Measurements from ENCODE around the gene SETBP1. TPM values are rescaled to one million over a fixed set of nuclear protein-coding genes. Genes with fewer than 3 reads are reported as not detected.

Gene SETBP1
- polyA plus RNA-seq, 3 donors from 2014 or later = 1.2 to 4.3 TPM; not detected in 1

GRCh38 chr18:44659771-44660170, 20.9 kb upstream of the SETBP1 start:
- H3K4me1 Mint-ChIP-seq = peaks cover 0 to 11% of the 10 kb centered on the region in 2 donors
- no peak for DNase-seq
- H3K36me3 Mint-ChIP-seq = no peaks in the 10 kb centered on the region
- H3K27me3 Mint-ChIP-seq (ENCODE audit: low read depth in 3 of 3) = peaks cover 0 to 6% (median 0%) of the 10 kb centered on the region in 3 donors
- H3K9me3 Mint-ChIP-seq = peaks cover 0 to 1% (median 0%) of the 10 kb centered on the region in 6 donors
- no peak overlapping the region for H3K4me3 Mint-ChIP-seq
- H3K27ac Mint-ChIP-seq = no peak overlapping the region

- H3K4me3 Mint-ChIP-seq = no peak overlapping the region
- H3K9me3 Mint-ChIP-seq = no peaks in the 10 kb centered on the region
- no peak overlapping the region for H3K27ac Mint-ChIP-seq
- no peaks in the 10 kb centered on the region for H3K4me1 Mint-ChIP-seq
- no peak for DNase-seq
- H3K27me3 Mint-ChIP-seq (ENCODE audit: low read depth in 3 of 3) = peaks cover 1 to 4% (median 2%) of the 10 kb centered on the region in 3 donors
- peaks cover 0 to 5% (median 3%) of the 10 kb centered on the region in 3 donors for H3K36me3 Mint-ChIP-seq
These were observed 12.3 kb upstream of the SETBP1 start for GRCh38 chr18:44668270-44668975.

GRCh38 chr18:44671914-44672313, 8.8 kb upstream of the SETBP1 start:
- Mint-ChIP-seq H3K27ac (no peak overlapping the region), H3K27me3 (ENCODE audit: low read depth in 3 of 3) (peaks cover 2 to 4% (median 3%) of the 10 kb centered on the region in 3 donors), H3K9me3 (no peaks in the 10 kb centered on the region), H3K36me3 (peaks cover 0 to 5% (median 3%) of the 10 kb centered on the region in 3 donors), H3K4me1 (no peaks in the 10 kb centered on the region), H3K4me3 (no peak overlapping the region)
- no peak for DNase-seq

GRCh38 chr18:44672506-44672905, 8.2 kb upstream of the SETBP1 start:
- H3K9me3 Mint-ChIP-seq = no peaks in the 10 kb centered on the region
- H3K27me3 Mint-ChIP-seq (ENCODE audit: low read depth in 3 of 3) = peaks cover under 1 to 3% (median 2%) of the 10 kb centered on the region in 3 donors
- H3K4me3 Mint-ChIP-seq = no peak overlapping the region
- H3K36me3 Mint-ChIP-seq = peaks cover 0 to 5% (median 3%) of the 10 kb centered on the region in 3 donors
- no peak overlapping the region for H3K27ac Mint-ChIP-seq
- H3K4me1 Mint-ChIP-seq = peaks cover 0 to 3% of the 10 kb centered on the region in 2 donors
- DNase-seq = no peak

- Mint-ChIP-seq H3K27ac (no peak overlapping the region), H3K27me3 (ENCODE audit: low read depth in 3 of 3) (peaks cover 0 to 3% (median 2%) of the 10 kb centered on the region in 3 donors), H3K4me1 (peaks cover 5 to 11% of the 10 kb centered on the region in 2 donors), H3K4me3 (no peak overlapping the region), H3K36me3 (peaks cover 0 to 5% (median 3%) of the 10 kb centered on the region in 3 donors), H3K9me3 (no peaks in the 10 kb centered on the region)
- DNase-seq = no peak
These were observed 7.3 kb upstream of the SETBP1 start for GRCh38 chr18:44673256-44673880.

GRCh38 chr18:44677933-44678332, 2.8 kb upstream of the SETBP1 start:
- H3K27me3 Mint-ChIP-seq (ENCODE audit: low read depth in 3 of 3) = peaks cover 2 to 9% (median 2%) of the 10 kb centered on the region in 3 donors
- peak overlapping the region in 2 of 5 donors; percentile 84 to 96 for H3K4me3 Mint-ChIP-seq
- peak overlapping the region in 1 of 6 donors; percentile 7 for H3K27ac Mint-ChIP-seq
- H3K4me1 Mint-ChIP-seq = peaks cover 9 to 17% of the 10 kb centered on the region in 2 donors
- no peaks in the 10 kb centered on the region for H3K36me3 Mint-ChIP-seq
- no peak for DNase-seq
- H3K9me3 Mint-ChIP-seq = no peaks in the 10 kb centered on the region

- Mint-ChIP-seq H3K27me3 (ENCODE audit: low read depth in 3 of 3) (peaks cover 2 to 9% (median 2%) of the 10 kb centered on the region in 3 donors), H3K9me3 (no peaks in the 10 kb centered on the region), H3K27ac (peak overlapping the region; percentile 48 to 73 (median 60)), H3K4me3 (peak overlapping the region in 2 of 5 donors; percentile 84 to 96), H3K36me3 (no peaks in the 10 kb centered on the region), H3K4me1 (peaks cover 9 to 17% of the 10 kb centered on the region in 2 donors)
- DNase-seq = no peak
These were observed 2.0 kb upstream of the SETBP1 start for GRCh38 chr18:44678725-44679055.

GRCh38 chr18:44679056-44679913, 1.4 kb upstream of the SETBP1 start:
- Mint-ChIP-seq H3K9me3 (no peaks in the 10 kb centered on the region), H3K4me1 (peaks cover 9 to 17% of the 10 kb centered on the region in 2 donors), H3K4me3 (peak overlapping the region in 2 of 5 donors; percentile 84 to 96), H3K36me3 (no peaks in the 10 kb centered on the region), H3K27ac (peak overlapping the region; percentile 43 to 93 (median 68)), H3K27me3 (ENCODE audit: low read depth in 3 of 3) (peaks cover 2 to 9% (median 2%) of the 10 kb centered on the region in 3 donors)
- DNase-seq = peak; percentile 80 to 83 (median 83)

- Mint-ChIP-seq H3K27me3 (ENCODE audit: low read depth in 3 of 3) (peaks cover 2 to 9% (median 2%) of the 10 kb centered on the region in 3 donors), H3K4me1 (peaks cover 9 to 17% of the 10 kb centered on the region in 2 donors), H3K36me3 (no peaks in the 10 kb centered on the region), H3K9me3 (no peaks in the 10 kb centered on the region), H3K27ac (peak overlapping the region in 5 of 6 donors; percentile 72 to 93 (median 76)), H3K4me3 (peak overlapping the region in 1 of 5 donors; percentile 96)
- DNase-seq = peak; percentile 34 to 54 (median 45)
These were observed 795 bp upstream of the SETBP1 start for GRCh38 chr18:44679914-44680272.

GRCh38 chr18:44681076-44681970, 635 bp downstream of the SETBP1 start:
- Mint-ChIP-seq H3K4me3 (no peak overlapping the region), H3K36me3 (no peaks in the 10 kb centered on the region), H3K9me3 (no peaks in the 10 kb centered on the region), H3K27ac (peak overlapping the region in 1 of 6 donors; percentile 94), H3K27me3 (ENCODE audit: low read depth in 3 of 3) (peaks cover under 1 to 9% (median 2%) of the 10 kb centered on the region in 3 donors), H3K4me1 (peaks cover 12 to 17% of the 10 kb centered on the region in 2 donors)
- peak in 1 of 3 donors; percentile 9 for DNase-seq

GRCh38 chr18:44682201-44682870, 1.6 kb downstream of the SETBP1 start:
- Mint-ChIP-seq H3K4me1 (peaks cover 12 to 16% of the 10 kb centered on the region in 2 donors), H3K27me3 (ENCODE audit: low read depth in 3 of 3) (peaks cover 0 to 9% (median 2%) of the 10 kb centered on the region in 3 donors), H3K27ac (no peak overlapping the region), H3K36me3 (peaks cover 0 to 1% (median 0%) of the 10 kb centered on the region in 3 donors), H3K4me3 (no peak overlapping the region), H3K9me3 (no peaks in the 10 kb centered on the region)
- DNase-seq = peak in 2 of 3 donors; percentile 22 to 23

GRCh38 chr18:44682871-44683221, 2.2 kb downstream of the SETBP1 start:
- DNase-seq = peak in 1 of 3 donors; percentile 20
- H3K4me3 Mint-ChIP-seq = no peak overlapping the region
- no peaks in the 10 kb centered on the region for H3K9me3 Mint-ChIP-seq
- peaks cover 0 to 9% (median 2%) of the 10 kb centered on the region in 3 donors for H3K27me3 Mint-ChIP-seq (ENCODE audit: low read depth in 3 of 3)
- H3K27ac Mint-ChIP-seq = no peak overlapping the region
- H3K36me3 Mint-ChIP-seq = peaks cover 0 to 3% (median 0%) of the 10 kb centered on the region in 3 donors
- peaks cover 11 to 12% of the 10 kb centered on the region in 2 donors for H3K4me1 Mint-ChIP-seq

Measured in immature natural killer cell (primary cell).